Erythroblast (primary cell): ENCODE data around the gene CETP.
"Not testable (repeated sequence)": the region's sequence is repeated elsewhere in the genome, so short reads cannot be mapped to it uniquely, and the experiment has no call there.

Source experiments
- GATA1 ChIP-seq: IDR thresholded peaks from 2 replicates; pipeline ENCODE4 v1.6.1; 2011; ENCODE audit warnings: low read depth, mild to moderate bottlenecking, control low read depth, low read length, moderate library complexity
- POLR2A ChIP-seq: IDR thresholded peaks from 2 replicates; pipeline ENCODE4 v1.6.1; 2011; ENCODE audit warnings: mild to moderate bottlenecking, low read length

DNA sequence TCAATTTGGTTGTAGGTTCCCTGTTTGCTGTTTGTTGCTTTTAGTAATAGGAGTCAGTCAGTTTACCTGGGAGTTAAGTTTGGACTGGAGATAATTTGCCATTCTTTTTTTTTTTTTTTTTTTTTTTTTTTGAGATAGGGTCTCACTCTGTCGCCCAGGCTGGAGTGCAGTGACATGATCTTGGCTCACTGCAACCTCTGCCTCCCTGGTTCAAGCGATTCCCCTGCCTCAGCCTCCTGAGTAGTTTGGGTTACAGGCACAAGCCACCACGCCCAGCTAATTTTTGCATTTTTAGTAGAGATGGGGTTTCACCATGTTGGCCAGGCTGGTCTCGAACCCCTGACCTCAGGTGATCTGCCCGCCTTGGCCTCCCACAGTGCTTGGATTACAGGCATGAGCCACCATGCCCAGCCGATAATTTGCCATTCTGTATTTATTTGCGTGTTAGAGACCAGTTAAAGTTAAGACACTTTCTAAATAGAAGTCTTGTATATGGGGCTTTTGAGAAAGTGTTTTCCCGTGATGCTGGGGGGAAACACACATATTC is 27.1 kb upstream of the CETP start:
- TF ChIP-seq POLR2A, GATA1: not testable (repeated sequence)
